Activated CD8-positive, alpha-beta memory T cell treated with anti-CD3 and anti-CD28 coated beads for 4 hours (primary cell): ENCODE data around the gene CYP2W1.

Source experiments
- DNase-seq, 2 donors: peaks; one replicate each; pipeline ENCODE4 v3.0.0-alpha.2; 2020; ENCODE audit warnings: low read depth in 2 of 2

Gene CYP2W1

GRCh38 chr7:967361-968082 is 15.5 kb upstream of the CYP2W1 start:
- no peak for DNase-seq

DNA sequence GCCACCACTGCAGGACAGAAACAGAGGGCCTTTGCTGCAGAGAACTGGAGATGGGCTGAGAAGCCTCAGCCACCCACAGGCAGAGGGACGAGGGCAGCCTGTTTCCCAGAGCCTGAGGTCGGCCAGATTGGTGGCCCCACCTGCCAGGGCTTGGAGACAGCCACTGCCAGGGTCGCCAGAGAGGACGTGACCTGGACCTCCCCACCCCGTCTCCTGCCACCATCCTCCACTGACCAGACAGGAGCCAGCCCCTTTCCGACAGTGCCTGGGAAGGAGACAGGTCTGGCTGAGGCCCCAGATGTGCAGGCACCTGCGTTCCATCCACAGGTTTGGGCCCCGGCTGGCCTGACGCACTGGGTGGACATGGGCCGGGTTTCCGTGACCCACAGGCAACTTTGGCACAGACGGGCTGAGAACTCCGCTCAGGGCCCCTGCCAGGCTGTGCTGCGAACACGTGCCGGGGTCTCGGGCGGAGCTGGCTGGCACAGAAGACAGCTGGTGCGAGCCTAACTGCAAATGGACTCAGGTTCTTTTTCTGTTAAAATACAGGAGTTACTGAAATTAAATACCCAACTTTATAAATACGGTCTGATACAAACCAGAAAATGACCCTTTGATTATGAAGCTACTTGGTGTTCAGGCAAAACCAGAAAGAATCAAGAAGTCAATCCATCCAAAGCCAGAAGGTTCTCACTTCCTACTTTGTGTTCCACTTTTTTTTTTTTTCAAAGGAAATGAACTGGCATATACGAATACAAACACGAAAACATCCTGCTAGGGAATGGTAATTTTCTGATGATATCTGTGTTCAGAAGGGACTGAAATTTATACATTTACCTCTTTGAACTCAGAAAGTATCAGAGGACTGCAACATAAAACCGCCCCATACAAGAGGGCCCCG is 14.5 kb upstream of the CYP2W1 start:
- DNase-seq: no peak

DNA sequence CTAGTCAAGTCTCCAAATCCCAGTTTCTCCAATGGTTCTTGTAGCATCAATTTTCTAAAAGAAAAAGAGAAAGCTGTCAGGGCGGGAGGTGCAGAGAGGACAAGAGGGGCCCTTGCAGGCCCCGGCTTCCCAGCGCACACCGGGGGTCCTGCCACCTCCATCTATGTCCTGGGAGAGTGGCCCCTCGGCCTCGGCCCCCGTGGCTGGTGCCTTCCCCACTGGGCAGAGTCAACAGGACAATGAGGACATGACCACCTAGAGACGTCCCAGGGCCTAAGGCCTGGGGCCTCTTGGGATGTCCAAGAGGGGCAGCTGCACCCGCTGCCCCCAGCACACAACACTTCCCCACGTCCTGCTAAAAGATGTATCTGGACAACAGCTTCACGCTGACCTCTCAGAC is 13.6 kb upstream of the CYP2W1 start:
- no peak for DNase-seq

DNA sequence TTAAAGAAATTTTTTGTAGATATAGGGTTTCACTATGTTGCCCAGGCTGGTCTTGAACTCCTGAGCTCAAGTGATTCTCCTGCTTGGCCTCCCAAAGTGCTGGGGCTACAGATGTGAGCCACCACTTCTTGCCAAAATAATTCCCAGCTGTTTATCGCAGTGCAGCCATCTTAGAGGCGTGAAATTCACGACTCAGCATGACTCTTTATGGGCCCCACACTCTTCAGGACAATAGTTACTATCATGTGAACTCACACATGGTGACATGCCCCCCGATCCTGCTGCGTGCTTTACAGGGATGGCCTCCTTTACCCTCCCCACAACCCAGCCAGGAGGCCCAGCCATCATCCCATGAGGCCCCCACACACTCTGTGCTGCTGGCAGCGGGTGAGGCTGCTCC is 12.2 kb upstream of the CYP2W1 start:
- no peak for DNase-seq

DNA sequence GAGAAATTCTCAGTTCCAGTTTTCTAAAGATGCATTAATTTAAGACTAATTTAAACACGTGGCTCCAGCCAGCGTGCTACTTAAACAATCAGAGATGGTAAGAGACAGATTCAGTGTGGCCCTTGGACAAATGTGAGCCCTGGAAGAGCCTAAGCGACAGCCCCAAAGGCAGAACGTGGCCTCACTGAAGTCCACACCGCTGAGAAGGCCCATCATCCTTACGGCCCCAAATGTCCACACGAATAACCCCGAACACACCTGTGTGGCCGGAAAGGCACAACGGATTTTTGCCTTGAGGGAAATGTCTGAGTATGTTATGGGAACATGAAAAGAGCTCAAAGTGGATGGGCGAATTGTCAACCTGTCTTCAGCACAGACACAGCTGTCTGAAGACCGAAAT is 10.9 kb upstream of the CYP2W1 start:
- DNase-seq: no peak

DNA sequence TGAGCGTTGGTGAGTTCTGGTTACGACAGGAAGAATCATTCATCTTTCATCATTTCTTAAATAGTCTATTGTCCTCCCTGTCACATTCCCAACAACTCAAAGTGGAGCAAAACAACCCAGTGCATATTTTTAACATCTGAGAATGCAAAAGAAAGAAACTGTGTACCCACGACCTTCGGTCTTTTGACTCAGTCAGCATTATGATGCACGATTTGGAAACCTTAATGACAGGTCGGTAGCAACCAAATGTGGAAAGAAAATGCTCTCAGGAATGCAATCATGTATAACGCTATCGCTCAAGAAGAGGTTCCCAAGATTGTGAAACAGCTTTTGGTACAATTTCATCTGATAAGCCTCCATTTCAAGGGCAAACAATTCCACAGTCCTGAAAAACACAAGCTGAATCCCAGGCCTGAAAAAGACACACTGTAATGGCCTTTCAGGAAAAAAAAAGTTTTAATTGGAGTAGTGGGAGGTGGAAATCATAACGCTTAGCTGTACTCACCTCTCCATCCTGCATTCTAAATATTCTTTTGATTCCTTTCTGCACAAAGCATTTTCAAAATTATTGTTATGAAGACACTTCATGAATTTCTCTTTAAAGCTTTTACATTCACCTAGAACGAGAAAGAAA is 10.2 kb upstream of the CYP2W1 start:
- DNase-seq: no peak

DNA sequence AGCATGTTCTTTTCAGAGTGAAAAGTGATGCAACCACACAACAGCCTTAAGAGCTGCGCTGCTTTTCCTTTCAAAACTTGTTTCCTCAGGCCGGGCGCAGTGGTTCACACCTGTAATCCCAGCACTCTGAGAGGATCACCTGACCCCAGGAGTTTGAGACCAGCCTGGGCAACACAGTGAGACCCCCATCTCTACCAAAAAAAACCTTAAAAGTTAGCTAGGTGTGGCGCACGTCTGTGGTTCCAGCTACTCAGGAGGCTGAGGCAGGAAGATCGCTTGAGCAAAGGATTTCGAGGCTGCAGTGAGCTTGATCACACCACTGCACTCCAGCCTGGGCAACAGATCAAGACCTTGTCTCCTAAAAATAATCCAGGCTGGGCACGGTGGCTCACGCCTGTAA is 9.7 kb upstream of the CYP2W1 start:
- DNase-seq: no peak

GRCh38 chr7:974172-974571 is 8.8 kb upstream of the CYP2W1 start:
- no peak for DNase-seq

GRCh38 chr7:974820-975681 is 7.9 kb upstream of the CYP2W1 start, which contains the start of gene COX19:
Gene COX19, minus strand, starts transcription at chr7:975549. Its CDS starts 40 bp downstream, at chr7:975509.
- peak; percentile 77 to 80 for DNase-seq

- DNase-seq: no peak
Measured at GRCh38 chr7:975702-976473, 7.1 kb upstream of the CYP2W1 start.

DNA sequence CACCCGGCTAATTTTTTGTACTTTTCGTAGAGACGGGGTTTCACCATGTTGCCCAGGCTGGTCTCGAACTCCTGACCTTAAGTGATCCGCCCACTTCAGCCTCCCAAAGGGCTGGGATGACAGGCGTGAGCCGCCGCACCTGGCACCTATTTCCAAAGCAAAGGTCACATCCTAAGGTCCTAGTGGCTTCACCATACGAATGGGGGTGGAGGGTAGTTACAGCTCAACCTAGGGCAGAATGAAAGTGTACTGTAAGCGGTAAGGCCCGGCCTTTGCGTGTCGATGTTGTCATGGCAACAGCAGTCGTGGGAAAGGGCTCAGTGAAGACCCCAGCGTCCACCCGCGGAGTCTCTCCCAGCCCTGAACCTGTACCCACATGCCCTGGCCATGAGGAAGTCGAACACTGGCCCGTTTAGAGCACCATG is 6.1 kb upstream of the CYP2W1 start:
- no peak for DNase-seq

DNA sequence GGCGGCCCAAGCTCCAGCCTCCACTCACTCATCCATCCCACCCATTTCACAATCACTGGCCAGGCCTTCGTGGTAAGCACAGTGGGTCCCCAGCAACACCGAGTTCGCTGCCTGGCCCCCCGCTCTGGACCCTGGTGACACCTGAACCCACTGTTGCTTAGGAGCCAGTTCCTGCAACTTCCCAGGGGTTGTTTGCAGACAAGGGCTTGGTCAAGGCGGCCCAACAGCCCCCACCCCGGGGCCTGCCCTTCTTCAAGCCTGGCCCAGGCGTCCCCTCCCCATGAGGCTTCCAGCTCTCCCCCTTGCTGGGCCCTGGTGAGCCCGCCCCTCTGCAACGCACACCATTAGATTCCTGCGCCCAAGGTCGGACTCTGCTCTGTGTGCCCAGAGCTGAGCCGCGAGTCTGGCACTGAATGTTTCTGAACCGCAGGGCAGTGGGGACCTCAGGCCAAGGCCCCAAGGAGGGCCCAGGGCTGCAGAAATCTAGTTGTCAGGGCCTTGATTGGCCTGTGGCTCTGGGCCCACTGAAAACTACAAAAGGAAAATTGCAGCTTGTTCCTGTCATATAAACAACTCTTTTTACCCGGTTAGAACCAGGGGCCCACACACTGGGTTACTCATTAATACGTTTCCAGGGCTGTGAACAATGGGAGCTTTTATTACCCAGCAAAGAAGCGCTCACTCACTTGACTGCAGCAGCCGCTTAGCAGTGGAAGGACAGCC is 5.5 kb upstream of the CYP2W1 start:
- DNase-seq: no peak

DNA sequence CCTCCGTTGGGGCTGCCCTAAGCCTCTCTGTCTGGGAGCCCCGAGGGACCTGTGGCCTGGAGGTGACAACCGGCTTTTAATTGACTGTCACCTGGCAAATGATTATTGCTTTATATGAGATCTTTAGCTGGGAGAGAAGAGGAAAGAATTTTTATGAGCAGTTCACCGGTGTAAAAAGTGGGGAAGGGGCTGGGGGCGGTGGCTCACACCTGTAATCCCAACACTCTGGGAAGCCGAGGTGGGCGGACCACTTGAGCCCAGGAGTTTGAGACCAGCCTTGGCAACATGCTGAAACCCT is 5.0 kb upstream of the CYP2W1 start:
- DNase-seq: no peak

DNA sequence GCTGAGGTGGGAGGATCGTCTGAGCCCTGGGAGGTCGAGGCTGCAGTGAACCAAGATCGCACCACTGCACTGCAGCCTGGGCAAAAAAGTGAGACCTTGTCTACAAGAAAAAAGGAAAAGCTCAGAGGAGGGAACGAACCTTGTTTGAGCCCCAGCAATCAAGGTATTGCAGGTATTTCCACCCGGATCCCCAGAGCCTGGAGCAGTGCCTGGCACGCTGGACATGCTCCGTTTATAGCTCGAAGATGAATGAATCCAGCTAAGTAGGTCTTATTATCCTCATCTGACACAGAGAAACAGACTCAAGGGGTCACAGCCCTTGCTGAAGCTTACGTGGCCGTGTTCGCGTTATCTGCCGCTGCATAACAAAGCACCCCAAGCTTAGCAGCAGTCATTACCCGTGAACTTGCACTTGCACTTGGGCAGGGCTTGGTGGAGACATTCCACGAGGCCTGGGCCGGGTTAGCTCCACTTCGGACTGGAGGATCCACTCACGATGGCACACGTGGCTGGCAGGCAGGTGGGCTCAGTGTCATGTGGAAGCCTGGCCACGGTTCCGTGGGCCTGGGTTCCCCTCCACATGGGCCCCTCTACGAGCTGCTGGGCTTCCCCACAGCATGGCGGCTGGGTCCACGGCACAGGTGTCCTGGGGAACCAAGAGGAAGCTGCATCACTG is 4.4 kb upstream of the CYP2W1 start:
- DNase-seq: no peak

- DNase-seq: no peak
Measured at GRCh38 chr7:979151-979550, 3.8 kb upstream of the CYP2W1 start.

DNA sequence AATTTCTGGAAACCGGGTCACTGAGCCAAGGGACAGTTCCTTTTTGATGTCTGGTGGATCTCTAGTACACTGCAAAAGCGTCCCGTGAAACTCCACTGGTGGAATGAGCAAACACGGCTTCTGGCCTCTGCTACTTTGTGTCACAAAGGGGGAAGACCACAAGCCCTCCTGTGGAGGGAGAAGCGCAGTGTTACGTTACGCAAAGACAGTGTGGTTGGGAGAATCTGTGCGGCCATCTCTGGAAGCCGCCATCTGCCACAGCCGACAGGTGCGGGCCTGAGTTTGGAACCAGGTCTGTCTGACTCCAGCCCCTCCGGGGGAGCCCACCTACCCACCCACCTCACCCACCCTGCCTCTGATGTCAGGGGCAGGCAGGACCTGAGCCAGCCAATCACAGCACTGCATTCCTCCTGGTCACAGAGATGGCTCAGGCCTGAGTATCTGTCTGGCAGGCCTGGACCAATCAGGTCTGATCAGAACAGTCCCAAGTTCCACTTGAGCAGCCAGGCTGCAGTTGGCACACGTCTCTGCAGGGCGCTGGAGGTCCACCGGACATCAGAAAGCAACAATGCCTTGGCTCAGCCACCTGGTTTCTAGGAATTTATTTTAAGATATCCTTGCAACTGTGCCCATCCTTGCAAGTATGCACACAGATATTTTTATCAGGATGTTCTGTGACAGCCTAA is 3.0 kb upstream of the CYP2W1 start:
- no peak for DNase-seq

DNA sequence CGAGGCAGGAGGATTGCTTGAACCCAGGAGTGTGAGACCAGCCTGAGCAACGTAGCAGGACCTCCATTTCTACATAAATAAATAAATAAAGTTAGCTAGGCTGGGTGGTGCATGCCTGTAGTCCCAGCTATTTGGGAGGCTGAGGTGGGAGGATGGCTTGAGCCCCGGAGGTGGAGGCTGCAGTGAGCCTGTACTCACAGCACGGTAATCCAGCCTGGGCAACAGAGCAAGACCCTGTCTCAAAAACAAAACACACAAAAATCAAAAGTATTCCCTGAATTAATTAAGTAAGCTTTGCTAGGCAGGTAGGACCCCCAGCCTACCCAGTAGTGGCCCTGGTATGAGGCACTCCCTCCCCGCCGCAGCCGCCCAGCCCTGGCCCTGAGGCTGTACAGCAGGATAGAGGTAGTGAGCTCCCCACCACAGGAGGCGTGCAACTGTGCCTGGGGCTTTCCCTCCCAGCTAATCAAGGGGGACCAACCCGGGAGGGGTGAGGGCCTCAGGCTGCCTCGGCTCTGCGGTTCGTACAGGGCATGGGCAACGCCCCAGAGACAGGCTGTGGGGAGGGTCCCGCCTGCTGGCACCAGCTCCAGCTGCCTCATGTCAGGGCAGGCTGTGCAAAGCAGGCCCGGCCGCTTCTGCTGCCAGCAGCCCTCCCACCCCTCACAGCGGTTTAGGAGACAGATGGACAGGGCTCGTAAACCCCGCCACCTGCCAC is 1.0 kb upstream of the CYP2W1 start:
- no peak for DNase-seq

DNA sequence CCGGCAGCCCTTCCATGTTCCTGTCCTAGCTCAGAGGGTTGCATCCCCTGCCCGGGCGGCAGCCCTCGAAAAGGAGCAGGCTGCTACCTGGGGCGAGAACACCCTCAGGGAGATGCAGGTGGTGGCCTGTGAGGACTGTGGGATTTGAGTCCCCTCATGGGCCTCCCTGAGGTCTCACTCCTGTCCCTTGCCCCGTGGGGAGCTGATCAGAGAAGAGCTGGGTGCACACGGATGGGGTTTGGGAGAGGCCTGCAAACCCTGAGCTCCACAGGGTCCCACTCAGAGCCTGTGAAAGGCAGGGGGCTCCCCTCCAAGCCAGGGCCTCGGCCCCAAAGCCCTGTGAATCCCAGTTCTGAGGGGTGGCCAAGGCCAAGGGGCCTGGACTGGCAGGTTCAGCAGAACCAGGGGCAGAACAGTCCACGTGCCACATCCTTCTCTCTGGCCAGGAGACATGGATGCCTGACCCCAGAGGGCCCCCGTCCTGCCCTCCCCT is 424 bp upstream of the CYP2W1 start:
- DNase-seq: no peak
